Fibroblast of lung (primary cell): ENCODE measurements around the gene DPPA2.

Experiments used
- EZH2 ChIP-seq: IDR thresholded peaks from 2 replicates; pipeline ENCODE4 v1.5.1; 2012; ENCODE audit warnings: low read length, control low read depth, mild to moderate bottlenecking; ENCODE audit errors: missing control alignments
- TF ChIP-seq, protein P1 (sequence below), 2 donors: IDR thresholded peaks in 1 of 2; conservative IDR thresholded peaks in 1 of 2; 1 replicate in 1 of 2; 2 replicates in 1 of 2; pipeline ENCODE4 v1.5.1; 2011 to 2012; ENCODE audit warnings: low read length in 2 of 2, control low read depth in 1 of 2, inconsistent platforms in 1 of 2, low read depth in 1 of 2, mild to moderate bottlenecking in 1 of 2

DNA sequence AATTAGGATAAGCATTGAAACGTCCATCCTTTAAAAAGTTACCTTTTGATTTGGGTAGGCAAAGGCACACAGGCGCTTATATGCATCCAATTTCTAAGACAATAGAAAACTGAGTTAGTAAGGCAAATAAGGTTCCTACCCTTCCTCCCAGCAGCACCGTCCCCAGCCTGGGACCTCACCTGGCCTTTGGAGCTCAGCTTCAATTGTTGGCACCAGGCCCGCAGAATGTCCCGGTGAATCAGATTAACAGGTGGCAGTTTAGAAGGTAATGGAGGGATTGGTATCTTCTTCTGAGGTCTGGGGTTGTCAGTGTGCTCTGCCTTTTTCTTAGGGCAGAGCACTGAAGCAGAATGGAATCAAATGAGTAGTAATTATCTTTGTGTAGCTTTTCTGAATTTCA lies 15.4 kb upstream of the DPPA2 start:
- TF ChIP-seq, protein P1, sequence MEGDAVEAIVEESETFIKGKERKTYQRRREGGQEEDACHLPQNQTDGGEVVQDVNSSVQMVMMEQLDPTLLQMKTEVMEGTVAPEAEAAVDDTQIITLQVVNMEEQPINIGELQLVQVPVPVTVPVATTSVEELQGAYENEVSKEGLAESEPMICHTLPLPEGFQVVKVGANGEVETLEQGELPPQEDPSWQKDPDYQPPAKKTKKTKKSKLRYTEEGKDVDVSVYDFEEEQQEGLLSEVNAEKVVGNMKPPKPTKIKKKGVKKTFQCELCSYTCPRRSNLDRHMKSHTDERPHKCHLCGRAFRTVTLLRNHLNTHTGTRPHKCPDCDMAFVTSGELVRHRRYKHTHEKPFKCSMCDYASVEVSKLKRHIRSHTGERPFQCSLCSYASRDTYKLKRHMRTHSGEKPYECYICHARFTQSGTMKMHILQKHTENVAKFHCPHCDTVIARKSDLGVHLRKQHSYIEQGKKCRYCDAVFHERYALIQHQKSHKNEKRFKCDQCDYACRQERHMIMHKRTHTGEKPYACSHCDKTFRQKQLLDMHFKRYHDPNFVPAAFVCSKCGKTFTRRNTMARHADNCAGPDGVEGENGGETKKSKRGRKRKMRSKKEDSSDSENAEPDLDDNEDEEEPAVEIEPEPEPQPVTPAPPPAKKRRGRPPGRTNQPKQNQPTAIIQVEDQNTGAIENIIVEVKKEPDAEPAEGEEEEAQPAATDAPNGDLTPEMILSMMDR (conservative IDR thresholded peaks at IDR 0.05 in 1 of 2, IDR thresholded peaks at IDR 0.05 in 1 of 2; ENCODE audit: low read depth in 1 of 2, low read length in 2 of 2): no peak
- no peak for TF ChIP-seq EZH2
